Measurements from ENCODE around the gene GAS1.

GAS1 gene

GRCh38 chr9:86925686-86926085, 21.6 kb downstream of the GAS1 start:
- DNase-seq (ENCODE audit: low read depth), result no peak

GRCh38 chr9:86924206-86924605, 23.1 kb downstream of the GAS1 start:
- no peak for DNase-seq (ENCODE audit: low read depth)

GRCh38 chr9:86921151-86921923, 26.0 kb downstream of the GAS1 start:
- DNase-seq (ENCODE audit: low read depth), result no peak

GRCh38 chr9:86918556-86918955, 28.8 kb downstream of the GAS1 start:
- DNase-seq (ENCODE audit: low read depth), result no peak

- no peak for DNase-seq (ENCODE audit: low read depth)
Measured at GRCh38 chr9:86912210-86912609, 35.1 kb downstream of the GAS1 start.

GRCh38 chr9:86909388-86909787, 37.9 kb downstream of the GAS1 start:
- no peak for DNase-seq (ENCODE audit: low read depth)

GRCh38 chr9:86908261-86908660, 39.0 kb downstream of the GAS1 start:
- DNase-seq (ENCODE audit: low read depth), result no peak

- DNase-seq (ENCODE audit: low read depth), result no peak
Measured at GRCh38 chr9:86907346-86907745, 40.0 kb downstream of the GAS1 start.

GRCh38 chr9:86903734-86904085, 43.6 kb downstream of the GAS1 start:
- DNase-seq (ENCODE audit: low read depth), result no peak

- no peak for DNase-seq (ENCODE audit: low read depth)
Measured at GRCh38 chr9:86902991-86903733, 44.1 kb downstream of the GAS1 start.

- no peak for DNase-seq (ENCODE audit: low read depth)
Measured at GRCh38 chr9:86902586-86902985, 44.7 kb downstream of the GAS1 start.

- no peak for DNase-seq (ENCODE audit: low read depth)
Measured at GRCh38 chr9:86902176-86902575, 45.1 kb downstream of the GAS1 start.

- DNase-seq (ENCODE audit: low read depth), result no peak
Measured at GRCh38 chr9:86901511-86901910, 45.8 kb downstream of the GAS1 start.

Measured in activated T-cell treated with anti-CD3 and anti-CD28 coated beads for 48 hours (primary cell).